Posterior vena cava (tissue), 2 donors: ENCODE measurements around the gene MVK. TPM values are rescaled to one million over a fixed set of nuclear protein-coding genes. Genes with fewer than 3 reads are reported as not detected.
"Not testable (repeated sequence)": the region's sequence is repeated elsewhere in the genome, so short reads cannot be mapped to it uniquely, and the experiment has no call there.

Experiments used
- DNase-seq: peaks from one replicate; pipeline ENCODE4 v3.0.0-alpha.2; 2020; ENCODE audit warnings: low spot score
- intact Hi-C, 2 donors: fragments of 100-400 bp; cut with DNase I; formaldehyde crosslinking; loops; one replicate each; pipeline versions ENCODE4 v1.14.1 to v1.14.2; 2022 to 2023
- total RNA-seq, 2 donors: library from RNA; stranded (reverse); fragmentation: NEBNext Ultra II Directional; extraction: Animal tissue kit (Norgen Biotek cat#: 25700); gene quantifications; one replicate each; pipeline ENCODE4 v1.2.1, GENCODE V29; 2021
- donor health status: DM: yes; HTN: yes; CAD: no.
- donor health status: DM: yes; HTN: yes; CAD: no.

The MVK gene
- total RNA-seq, 2 donors from 2014 or later = 9.1 TPM

DNA sequence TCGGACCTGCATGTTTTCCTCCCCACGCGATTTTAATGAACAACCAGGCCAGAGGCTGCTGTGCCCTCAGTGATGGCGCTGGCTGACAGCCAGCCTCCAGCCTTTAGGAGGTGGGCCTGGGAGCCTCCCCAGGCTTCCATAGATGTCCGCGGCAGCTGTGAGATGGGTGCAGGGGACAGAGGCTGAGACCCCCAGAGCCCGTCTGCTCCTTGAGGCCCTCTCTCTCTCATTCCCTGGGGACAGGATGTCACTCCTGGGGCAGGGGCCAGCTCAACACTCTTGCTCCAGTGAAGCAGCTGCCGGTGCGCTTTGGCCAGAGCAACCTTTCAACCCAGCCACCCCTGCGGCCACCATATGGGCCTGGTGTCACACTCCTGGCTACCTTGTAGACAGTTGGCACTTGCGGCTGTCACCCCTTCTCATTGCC is 24.8 kb downstream of the MVK start:
- DNase-seq = no peak
- intact Hi-C loops = loop anchor here (5.0 kb wide), 2 partner anchors 174 to 179 kb away; no protein-coding TSS in a partner anchor

DNA sequence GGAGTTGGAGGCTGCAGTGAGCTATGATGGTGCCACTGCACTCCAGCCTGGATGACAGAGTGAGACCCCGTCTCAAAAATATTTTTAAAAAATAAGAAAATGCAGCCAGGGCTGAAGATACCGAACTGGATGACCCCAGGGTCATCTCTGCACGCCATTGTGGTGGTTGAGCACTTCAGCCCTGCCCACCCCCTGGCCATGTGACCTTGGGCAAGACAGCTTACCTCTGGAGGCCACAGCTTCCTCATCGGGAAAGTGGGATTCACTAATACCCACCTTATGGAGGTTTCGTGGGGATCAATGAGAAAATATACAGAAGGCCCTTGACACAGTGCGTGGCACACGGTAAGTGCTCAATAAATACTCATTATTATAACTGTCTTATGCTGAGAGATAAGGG is 25.5 kb downstream of the MVK start:
- DNase-seq = no peak
- intact Hi-C loops = loop anchor here (5.0 kb wide), 2 partner anchors 173 to 178 kb away; no protein-coding TSS in a partner anchor

DNA sequence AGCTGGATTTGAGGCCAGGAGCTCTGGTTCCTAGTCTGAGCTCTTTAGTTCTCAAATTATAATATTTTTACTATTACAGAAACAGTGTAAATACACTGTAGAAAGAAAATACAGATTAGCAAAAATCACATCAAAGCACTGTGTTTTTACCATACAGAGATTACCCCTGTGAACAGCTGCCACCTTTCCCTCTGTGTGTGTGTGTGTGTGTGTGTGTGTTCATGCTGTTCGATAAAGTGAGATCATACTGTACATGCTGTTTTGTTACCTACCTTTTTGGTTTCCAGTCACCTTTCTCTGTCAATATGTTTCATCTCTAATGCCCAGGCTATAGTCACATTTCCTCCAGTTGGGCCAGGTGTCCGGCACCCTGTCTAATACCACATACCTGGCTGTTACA is 26.9 kb downstream of the MVK start:
- no peak for DNase-seq
- intact Hi-C loops = no loop called here

DNA sequence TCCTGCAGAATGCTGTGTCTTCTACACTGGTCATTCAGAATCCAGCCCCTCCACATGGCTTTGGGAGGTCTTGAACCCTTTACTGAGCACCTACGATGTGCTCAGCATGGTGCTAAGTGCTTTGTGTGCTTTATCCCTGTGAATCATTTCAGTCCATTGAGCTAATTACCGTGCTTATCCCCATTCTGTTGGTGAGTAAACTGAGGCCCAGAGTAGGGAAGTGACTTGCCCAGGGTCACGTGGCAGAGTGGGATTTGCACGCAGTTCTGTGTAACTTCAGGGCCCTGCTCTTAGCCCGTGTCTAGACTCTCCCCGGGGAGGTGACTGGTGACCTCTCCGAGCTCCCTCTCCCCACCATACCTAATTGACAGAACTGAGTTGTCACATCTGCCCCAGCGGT is 27.4 kb downstream of the MVK start:
- intact Hi-C loops = no loop called here
- no peak for DNase-seq

DNA sequence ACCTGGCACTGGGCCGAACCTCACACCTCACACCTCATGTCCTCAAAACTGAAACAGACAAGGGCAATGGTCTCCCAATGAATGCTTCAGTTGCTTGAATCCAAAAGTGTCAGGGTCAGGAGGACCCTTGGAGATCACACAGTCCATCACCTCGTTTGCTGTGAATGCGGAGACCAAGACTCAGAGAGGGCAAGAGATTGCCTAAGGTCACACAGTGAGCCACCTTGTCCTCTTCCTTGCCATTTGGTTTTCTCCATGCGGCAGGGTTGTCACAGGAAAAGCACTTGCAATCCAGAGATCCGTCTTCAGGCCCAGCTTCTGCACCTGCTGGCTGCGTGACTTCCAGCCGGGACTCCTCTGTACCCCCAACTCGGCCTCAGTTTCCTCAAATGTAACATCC is 28.0 kb downstream of the MVK start:
- intact Hi-C loops = no loop called here
- DNase-seq = no peak

DNA sequence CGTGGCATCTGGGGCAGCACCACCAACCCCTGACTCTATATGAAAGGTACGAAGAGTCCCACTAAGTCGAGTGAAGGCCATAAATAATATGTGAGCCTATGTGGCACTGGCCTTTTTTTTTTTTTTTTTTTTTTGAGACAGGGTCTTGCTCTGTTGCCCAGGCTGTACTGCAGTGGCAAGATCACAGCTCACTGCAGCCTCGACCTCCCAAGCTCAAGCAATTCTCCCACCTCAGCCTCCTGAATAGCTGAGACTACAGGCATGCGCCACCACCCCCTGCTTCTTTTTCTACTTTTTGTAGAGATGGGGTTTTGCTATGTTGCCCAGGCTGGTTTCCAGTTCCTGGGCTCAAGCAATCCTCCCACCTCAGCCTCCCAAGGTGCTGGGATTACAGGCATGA is 28.5 kb downstream of the MVK start:
- intact Hi-C loops = loop anchor here in 1 of 2 donors (2.0 kb wide), 1 partner anchor 53 kb away; no protein-coding TSS in a partner anchor
- not testable (repeated sequence) for DNase-seq

DNA sequence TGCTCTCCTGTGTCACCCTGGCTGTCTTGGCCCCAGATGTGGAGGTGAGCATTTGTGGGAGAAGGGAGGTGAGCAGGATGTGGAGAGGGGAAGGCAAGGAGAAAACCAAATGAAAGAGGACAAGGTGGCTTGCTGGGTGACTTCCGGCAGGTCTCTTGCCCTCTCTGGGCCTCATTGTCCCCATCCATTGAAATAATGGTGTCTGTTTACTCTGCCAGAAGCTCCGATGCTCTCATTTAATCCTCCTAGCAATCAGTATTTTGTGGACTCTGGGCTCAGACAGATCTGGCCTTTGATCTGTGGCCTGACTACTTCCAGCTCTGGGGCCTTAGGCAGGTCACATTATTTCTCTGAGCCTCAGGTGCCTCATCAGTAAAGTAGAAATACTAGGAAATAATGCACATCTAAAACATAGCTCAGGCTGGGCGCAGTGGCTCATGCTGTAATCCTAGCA is 30.6 kb downstream of the MVK start:
- intact Hi-C loops = no loop called here
- no peak for DNase-seq

DNA sequence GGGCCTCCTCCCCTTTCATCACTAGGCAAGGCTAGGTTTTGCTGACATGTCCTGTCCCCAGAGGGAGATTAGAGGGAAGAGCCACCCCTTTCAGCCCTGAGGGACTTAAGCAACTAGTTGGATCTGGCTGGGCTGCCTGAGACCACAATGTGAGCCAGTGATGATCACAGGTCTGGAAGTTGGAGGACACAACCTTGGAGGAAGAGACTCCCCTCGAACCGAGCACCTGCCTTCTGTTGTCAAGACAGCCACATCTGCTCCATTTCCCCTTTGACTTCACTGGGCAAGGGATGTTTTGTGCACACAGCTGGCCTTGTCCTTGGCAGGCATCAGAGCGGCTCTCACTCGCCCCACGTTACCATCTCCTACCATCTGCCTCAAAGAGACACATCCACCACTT is 31.4 kb downstream of the MVK start:
- DNase-seq = no peak
- intact Hi-C loops = no loop called here

DNA sequence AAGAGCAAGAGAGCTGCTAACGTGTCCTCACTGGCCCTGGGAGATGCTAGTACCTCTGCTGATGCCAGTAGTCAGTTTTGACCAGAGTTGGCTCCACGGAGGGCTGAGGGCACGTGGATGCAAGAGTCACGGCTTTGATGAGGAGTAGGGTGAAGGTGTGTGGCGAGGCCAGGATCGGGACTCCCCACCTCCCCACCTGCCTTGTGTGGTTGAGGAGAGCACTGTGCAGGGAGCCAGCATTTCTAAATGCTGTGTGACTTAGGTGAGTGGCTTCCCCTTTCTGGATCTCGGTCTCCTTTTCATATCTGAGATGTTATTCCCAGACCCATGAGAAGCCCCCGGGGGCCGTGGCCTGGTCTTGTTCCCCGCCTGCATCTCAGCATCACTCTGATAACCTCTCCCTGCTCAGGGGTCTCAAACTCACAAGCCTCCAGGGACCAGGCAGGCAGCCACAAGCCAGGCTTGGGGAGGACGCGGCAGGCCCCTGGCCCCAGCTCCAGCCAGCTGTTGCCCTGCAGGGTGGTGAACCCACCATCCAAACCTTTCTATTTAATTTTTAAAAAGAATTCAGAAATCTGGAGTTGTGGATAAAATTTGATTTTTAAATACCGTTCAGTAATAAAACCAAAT is 32.1 kb downstream of the MVK start:
- intact Hi-C loops = no loop called here
- DNase-seq = no peak

DNA sequence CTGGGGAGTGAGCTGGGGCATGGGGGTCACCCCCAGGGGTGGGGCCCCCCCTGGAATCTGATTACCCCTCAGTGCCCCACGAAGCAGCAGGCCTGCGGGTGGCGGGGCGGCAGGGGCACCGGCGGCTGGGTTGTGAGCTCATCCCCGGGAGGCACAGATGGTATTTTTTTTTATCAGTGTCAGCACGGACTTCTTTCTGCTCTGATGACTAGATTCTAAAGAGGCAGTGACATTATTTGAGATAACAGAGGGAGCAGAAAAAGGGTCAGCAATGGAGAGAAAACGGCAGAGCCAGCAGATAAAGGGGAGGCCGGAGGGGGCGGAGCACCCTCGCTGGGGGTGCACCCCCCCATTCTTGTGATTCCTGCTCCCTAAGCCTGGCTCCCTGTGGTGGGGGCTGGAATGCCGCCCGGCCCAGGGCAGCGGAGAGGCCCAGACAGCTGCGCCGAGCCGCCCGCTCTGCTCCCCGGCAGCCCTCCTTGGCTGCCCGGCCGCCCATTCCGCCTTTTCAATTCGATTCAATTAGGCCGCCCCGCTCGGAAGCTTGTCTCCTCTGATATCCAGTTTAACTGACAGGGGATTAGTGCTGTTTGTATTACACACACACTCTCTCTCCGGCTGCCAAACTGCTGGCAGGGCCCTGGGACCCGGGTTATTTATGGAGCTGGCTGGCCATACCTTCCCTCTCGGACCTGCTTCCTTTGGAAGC is 32.9 kb downstream of the MVK start:
- intact Hi-C loops = no loop called here
- no peak for DNase-seq

DNA sequence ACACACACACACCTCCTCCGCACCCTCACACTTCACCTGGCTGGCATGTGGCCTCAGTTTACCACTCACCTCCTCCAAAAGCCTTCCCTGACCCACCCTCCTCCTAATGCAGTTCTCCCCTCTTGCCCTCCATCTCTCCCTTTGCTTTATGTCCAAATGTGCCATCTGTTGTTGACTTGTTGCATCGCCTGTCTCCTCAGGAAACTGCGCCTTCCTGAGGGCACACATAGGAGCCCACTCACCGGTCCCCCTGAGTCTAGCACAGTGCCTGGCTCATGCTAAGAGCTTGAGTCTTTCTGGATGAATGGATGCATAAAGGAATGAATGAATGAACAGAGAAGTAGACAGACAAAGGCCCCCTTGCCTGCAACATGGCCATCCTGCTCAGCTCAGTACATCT is 34.0 kb downstream of the MVK start:
- no peak for DNase-seq
- intact Hi-C loops = no loop called here

DNA sequence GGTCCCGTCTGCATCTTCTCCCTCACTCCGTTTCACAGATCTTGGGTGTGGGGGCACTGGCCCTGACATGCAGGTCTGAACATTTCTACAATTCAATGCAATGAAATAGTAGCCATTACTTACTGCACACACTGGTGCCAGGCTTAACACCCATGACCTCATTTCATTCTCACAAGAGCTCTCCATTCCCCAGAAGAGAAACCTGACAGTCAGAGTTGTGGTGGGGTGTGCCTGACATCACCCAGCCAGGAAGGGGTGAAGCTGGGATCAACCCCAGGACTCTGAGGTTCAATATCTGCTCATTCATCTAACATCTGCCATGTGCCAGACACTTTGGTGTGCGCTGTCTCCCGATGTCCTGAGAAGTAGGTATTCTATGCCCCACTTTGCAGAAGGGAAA is 34.7 kb downstream of the MVK start:
- no peak for DNase-seq
- intact Hi-C loops = no loop called here

DNA sequence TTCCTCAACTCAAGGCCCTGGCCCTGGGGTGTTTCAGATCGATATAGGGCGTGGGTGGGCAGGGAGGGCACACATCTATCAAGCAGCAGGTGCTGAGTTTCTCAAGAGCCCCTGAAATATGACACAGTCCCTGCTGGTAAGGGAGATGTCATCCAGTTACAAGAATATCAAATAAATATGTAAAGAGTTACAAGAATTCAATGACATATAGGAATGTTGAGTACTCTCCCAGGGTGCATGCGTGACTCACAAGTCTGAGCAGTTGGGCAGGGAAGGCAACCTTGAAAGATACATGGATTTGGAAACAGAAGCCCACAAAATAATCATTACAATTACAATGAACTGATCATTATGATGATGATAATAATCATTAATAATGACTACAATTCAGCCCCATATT is 35.2 kb downstream of the MVK start:
- DNase-seq = no peak
- intact Hi-C loops = no loop called here

DNA sequence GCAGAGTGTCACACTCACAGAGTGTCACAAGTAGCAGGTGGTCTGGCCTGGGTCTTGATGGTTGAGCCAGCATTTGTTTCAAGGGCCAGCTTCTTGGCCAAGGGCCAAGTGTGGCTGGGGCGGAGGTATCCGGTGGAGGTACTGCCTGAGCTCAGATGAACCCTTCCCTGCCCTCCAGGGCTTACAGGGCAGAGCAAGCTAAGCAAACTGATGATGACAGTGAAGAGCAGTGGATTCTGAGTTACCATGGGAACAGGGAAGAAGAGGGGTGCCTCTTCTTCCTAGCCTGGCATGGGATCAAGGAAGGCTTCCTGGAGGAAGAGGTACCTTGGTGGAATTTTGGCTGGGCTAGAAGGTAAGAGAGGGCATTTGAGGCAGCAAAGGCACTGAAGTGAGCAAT is 35.7 kb downstream of the MVK start:
- no peak for DNase-seq
- intact Hi-C loops = no loop called here

DNA sequence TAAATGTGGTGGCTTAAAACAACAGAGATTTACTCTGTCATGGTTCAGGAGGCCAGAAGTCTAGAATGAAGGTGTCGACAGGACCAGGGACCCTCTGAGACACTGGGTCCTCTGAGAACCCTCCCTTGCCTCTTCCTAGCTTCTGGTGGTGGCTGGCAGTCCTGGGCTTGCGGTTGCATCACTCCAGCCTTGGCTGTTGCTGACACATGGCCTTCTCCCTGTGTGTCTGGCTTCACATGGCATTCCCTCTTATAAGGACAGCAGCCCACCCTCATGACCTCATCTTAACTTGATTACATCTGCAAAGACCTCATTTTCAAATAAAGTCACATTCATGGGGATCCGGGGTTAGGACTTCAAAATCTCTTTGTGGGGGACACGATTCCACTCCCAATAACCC is 36.9 kb downstream of the MVK start:
- DNase-seq = no peak
- intact Hi-C loops = no loop called here

DNA sequence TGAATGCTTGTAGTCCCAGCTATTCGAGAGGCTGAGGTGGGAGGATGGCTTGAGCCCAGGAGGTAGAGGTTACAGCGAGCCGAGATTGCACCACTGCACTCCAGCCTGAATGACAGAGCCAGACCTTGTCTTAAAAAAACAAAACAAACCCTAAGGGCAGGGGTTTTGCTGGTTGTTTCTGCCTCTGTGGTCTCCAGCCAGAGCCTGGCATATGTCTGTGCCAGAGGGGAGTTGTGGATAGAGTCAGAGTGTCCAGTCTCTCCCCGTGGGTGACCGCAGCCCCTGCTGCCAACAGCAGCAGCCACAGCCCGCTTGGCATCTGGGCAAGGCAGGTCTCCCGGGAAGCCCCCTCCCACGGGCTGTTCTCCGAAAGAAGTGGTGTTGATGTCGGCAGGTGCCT is 37.6 kb downstream of the MVK start:
- DNase-seq = no peak
- intact Hi-C loops = loop anchor here in 1 of 2 donors (1.0 kb wide), 1 partner anchor 45 kb away; no protein-coding TSS in a partner anchor

DNA sequence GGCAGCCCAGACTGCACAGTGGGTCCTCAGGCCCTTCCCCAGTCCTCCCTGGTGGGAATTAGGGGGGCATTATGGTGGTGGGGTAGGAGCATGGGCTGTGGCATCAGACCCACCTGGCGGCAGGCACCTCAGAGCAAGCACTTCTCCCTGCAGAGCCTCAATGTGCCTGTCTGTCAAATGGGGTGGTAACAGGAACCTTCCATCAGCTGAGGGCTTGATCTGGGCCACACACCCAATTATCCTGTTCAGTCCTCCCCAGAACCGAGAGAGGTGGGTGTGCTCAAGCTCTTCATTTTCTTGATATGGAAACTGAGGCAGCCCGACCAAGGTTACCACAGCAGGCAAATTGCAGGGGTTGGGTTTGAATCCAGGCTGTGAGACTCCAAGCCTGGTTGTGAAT is 38.4 kb downstream of the MVK start:
- intact Hi-C loops = no loop called here
- no peak for DNase-seq

DNA sequence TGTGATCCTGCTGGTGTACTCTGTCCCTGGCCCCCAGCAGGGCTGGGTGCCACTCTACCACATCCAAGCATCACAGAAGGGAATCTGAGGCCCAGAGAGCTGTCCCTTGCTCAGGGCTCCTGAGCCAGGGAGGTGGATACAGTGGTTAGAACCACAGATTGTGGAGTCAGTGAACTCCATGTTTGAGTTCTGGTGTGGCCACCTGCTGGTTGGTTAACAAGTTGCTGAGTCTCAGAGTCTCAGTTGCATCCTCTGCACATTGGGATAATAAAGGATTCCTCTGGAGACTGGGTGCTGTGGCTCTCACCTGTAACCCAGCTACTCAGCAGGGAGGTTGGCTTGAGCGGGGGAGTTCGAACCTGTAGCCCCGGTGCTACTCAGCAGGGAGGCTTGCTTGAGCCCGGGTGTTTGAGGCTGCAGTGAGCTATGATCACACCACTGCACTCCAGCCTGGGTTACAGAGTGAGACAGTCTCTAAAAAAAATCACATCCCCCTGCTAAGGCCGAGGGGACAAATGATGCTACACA is 39.4 kb downstream of the MVK start:
- intact Hi-C loops = no loop called here
- DNase-seq = no peak

DNA sequence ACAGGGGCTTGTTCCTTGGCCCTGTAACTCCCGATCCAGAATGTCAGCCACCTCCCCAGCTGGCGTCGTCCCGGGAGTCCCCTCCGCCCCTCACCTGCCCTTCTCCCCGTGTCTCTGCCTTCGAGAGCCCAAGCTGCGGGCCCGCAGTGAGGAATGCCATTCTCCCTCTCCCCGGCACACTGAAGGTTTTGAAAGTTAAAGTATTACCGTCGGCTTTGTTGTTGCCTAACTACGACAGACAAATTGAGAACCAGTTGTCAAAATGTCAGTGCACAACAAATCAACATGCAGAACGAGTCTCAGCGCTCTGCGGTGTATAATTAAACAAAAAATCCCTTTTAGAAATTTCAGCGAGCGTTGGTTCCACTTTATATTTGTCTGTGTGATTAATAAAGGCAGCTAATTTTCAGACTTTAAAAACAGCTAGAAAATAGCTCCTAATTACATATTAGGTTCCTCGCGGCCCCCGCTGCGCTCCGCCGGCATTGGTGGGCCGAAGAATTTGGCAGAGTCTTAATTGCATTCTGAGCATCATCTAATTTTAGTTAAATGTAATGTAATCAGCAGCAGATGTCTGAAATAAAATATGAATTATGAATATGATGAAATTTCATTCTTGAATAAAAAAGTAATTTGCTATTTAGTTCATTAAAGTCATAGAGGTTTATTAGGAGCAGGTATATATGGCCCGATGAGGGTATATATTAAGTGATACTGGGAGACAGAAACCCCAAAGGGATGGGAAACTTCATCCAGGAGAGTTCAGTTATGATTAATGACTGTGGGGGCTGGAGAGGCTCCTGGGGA is 40.3 kb downstream of the MVK start:
- no peak for DNase-seq
- intact Hi-C loops = no loop called here
